ENCODE data around the gene IL32.
A peak's percentile ranks its signal among the peaks of the same experiment; 100 is the strongest.

Gene IL32

DNA sequence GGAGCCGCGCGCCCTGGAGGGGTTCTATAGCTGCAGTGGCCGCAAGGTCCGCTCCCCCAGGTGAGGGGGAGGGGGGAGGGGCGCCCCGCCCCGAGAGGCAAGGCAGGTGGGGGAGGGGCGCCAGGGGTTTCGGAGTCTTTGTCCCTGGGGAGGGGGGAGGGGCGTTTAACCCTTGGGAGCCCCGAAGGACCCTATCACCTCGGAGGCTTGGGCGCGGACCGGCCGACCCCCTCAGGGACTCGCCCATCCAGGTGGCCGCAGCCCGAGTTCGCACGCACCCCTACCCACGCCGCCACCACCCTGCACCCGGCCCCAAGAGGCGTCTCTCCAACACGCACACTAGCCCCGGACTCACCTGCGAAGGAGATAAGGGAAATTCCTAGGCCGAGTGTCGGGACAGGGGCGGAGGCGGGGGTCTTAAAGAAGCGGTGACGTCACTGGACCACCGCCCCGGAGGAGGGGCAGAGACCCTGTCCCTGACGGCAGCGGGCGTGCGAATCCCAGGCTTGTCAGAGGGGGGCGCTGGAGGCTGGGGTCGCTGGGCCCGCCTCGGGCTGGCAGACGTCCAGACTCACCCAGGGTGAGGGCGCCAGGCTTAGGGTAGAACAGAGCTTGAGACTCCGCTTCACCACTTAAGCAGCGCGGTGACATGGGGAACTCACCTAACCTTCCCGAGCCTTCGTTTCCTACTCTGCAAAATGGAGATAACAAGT, 47.5 kb upstream of the IL32 start, which contains the start of gene CLDN6:
TSS of gene CLDN6 (minus strand) at position 390 of the 713 bp plus-strand sequence. CDS start 2,162 bp downstream, outside the sequence.
- H3K9ac ChIP-seq (ENCODE audit: low read depth, low read length, poor library complexity, severe bottlenecking), result no peak within 1 kb of the TSS
- peaks cover 12% of the 10 kb centered on the region for H4K20me1 ChIP-seq (ENCODE audit: insufficient read depth, low read length, poor library complexity, severe bottlenecking)
- no peak within 1 kb of the TSS for H2AFZ ChIP-seq (ENCODE audit: low read length)
- H3K4me1 ChIP-seq (ENCODE audit: insufficient read depth, low read length, poor library complexity, severe bottlenecking), result peaks cover 15% of the 10 kb centered on the region
- H3K4me2 ChIP-seq (ENCODE audit: low read depth, low read length, poor library complexity, severe bottlenecking), result no peak within 1 kb of the TSS
- H3K9me3 ChIP-seq (ENCODE audit: insufficient read depth, low read depth, low read length), result no peaks in the 10 kb centered on the region
- H3K36me3 ChIP-seq (ENCODE audit: insufficient read depth, low read length), result no peaks in the 10 kb centered on the region
- no peaks in the 10 kb centered on the region for H3K9me2 ChIP-seq (replicated peaks; ENCODE audit: low read depth, low read length)
- no peaks in the 10 kb centered on the region for H3K27me3 ChIP-seq (ENCODE audit: insufficient read depth, low read length, poor library complexity, severe bottlenecking)
- TF ChIP-seq CTCF (conservative IDR thresholded peaks at IDR 0.05; ENCODE audit: low read length) (peak; percentile 23; the same call in 1 of the 2 replicates), EZH2phosphoT487 (IDR thresholded peaks at IDR 0.05; ENCODE audit: borderline replicate concordance) (no peak)
- H3F3A ChIP-seq (ENCODE audit: low read depth), result no peaks in the 10 kb centered on the region
- no peak within 1 kb of the TSS for H3K4me3 ChIP-seq (ENCODE audit: low read length, poor library complexity, severe bottlenecking)
- peaks cover 25% of the 10 kb centered on the region for H3K79me2 ChIP-seq (ENCODE audit: insufficient read depth, low read length)

DNA sequence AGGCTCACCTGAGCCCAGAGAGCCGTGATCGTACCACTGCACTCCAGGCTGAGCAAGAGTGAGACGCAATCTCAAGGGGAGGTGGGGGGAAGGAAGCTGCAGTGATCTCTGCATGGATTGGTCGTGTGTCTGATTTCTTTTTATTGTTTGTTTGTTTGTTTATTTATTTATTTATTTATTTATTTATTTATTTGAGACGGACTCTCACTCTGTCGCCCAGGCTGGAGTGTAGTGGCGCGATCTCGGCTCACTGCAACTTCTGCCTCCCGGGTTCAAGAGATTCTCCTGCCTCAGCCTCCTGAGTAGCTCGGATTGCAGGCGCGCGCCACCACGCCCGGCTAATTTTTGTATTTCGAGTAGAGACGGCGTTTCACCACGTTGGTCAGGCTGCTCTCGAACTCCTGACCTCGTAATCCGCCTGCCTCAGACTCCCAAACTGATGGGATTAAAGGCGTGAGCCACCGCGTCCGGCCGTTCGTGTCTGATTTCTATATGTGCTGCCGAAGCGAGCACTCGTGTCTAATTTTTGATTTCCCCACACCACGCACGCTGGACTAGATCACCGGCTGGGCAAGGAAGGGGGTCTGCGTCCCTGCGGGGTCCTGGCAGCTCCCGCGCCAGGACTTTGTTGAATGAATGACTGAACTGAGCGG, 45.7 kb upstream of the IL32 start:
- peaks cover 30% of the 10 kb centered on the region for H3K79me2 ChIP-seq (ENCODE audit: insufficient read depth, low read length)
- peak overlapping the region; percentile 85 for H3K4me2 ChIP-seq (ENCODE audit: low read depth, low read length, poor library complexity, severe bottlenecking)
- H3K4me3 ChIP-seq (ENCODE audit: low read length, poor library complexity, severe bottlenecking), result peak overlapping the region; percentile 75
- H3K36me3 ChIP-seq (ENCODE audit: insufficient read depth, low read length), result no peaks in the 10 kb centered on the region
- peak overlapping the region; percentile 73; the same call in 1 of the 2 replicates for H2AFZ ChIP-seq (ENCODE audit: low read length)
- peaks cover 15% of the 10 kb centered on the region for H3K4me1 ChIP-seq (ENCODE audit: insufficient read depth, low read length, poor library complexity, severe bottlenecking)
- H3K27me3 ChIP-seq (ENCODE audit: insufficient read depth, low read length, poor library complexity, severe bottlenecking), result no peaks in the 10 kb centered on the region
- no peak for TF ChIP-seq EZH2phosphoT487 (IDR thresholded peaks at IDR 0.05; ENCODE audit: borderline replicate concordance)
- no peak overlapping the region for H3K9ac ChIP-seq (ENCODE audit: low read depth, low read length, poor library complexity, severe bottlenecking)
- no peaks in the 10 kb centered on the region for H3K9me2 ChIP-seq (replicated peaks; ENCODE audit: low read depth, low read length)
- H3F3A ChIP-seq (ENCODE audit: low read depth), result no peaks in the 10 kb centered on the region
- H3K9me3 ChIP-seq (ENCODE audit: insufficient read depth, low read depth, low read length), result no peaks in the 10 kb centered on the region
- peaks cover 12% of the 10 kb centered on the region for H4K20me1 ChIP-seq (ENCODE audit: insufficient read depth, low read length, poor library complexity, severe bottlenecking)

GRCh38 chr16:3020247-3020603, 45.2 kb upstream of the IL32 start, which contains the start of gene TNFRSF12A:
Gene TNFRSF12A (plus strand): TSS chr16:3020368. CDS start chr16:3020398, 30 bp downstream.
- Histone ChIP-seq H4K20me1 (ENCODE audit: insufficient read depth, low read length, poor library complexity, severe bottlenecking) (peaks cover 12% of the 10 kb centered on the region), H3K4me1 (ENCODE audit: insufficient read depth, low read length, poor library complexity, severe bottlenecking) (peaks cover 15% of the 10 kb centered on the region), H3K4me3 (ENCODE audit: low read length, poor library complexity, severe bottlenecking) (peak within 1 kb of the TSS; percentile 75), H3K9me3 (ENCODE audit: insufficient read depth, low read depth, low read length) (no peaks in the 10 kb centered on the region), H3K9ac (ENCODE audit: low read depth, low read length, poor library complexity, severe bottlenecking) (peak within 1 kb of the TSS; percentile 83), H2AFZ (ENCODE audit: low read length) (peak within 1 kb of the TSS; percentile 73; the same call in 1 of the 2 replicates), H3K79me2 (ENCODE audit: insufficient read depth, low read length) (peaks cover 30% of the 10 kb centered on the region), H3K4me2 (ENCODE audit: low read depth, low read length, poor library complexity, severe bottlenecking) (peak within 1 kb of the TSS; percentile 85), H3F3A (ENCODE audit: low read depth) (no peaks in the 10 kb centered on the region), H3K36me3 (ENCODE audit: insufficient read depth, low read length) (no peaks in the 10 kb centered on the region), H3K9me2 (replicated peaks; ENCODE audit: low read depth, low read length) (no peaks in the 10 kb centered on the region), H3K27me3 (ENCODE audit: insufficient read depth, low read length, poor library complexity, severe bottlenecking) (no peaks in the 10 kb centered on the region)
- TF ChIP-seq EZH2phosphoT487 (IDR thresholded peaks at IDR 0.05; ENCODE audit: borderline replicate concordance) (no peak), CTCF (conservative IDR thresholded peaks at IDR 0.05; ENCODE audit: low read length) (no peak)

Data from Loucy (cell line).